ENCODE data around the gene MT3. TPM values are rescaled to one million over a fixed set of nuclear protein-coding genes. Genes with fewer than 3 reads are reported as not detected.
A peak's percentile ranks its signal among the peaks of the same experiment; 100 is the strongest.

The MT3 gene
- total and polyA plus RNA-seq, 2 of the 13 experiments (the other 11 are each of a cell fraction or from before 2014, with no cell fraction given) = not detected

DNA sequence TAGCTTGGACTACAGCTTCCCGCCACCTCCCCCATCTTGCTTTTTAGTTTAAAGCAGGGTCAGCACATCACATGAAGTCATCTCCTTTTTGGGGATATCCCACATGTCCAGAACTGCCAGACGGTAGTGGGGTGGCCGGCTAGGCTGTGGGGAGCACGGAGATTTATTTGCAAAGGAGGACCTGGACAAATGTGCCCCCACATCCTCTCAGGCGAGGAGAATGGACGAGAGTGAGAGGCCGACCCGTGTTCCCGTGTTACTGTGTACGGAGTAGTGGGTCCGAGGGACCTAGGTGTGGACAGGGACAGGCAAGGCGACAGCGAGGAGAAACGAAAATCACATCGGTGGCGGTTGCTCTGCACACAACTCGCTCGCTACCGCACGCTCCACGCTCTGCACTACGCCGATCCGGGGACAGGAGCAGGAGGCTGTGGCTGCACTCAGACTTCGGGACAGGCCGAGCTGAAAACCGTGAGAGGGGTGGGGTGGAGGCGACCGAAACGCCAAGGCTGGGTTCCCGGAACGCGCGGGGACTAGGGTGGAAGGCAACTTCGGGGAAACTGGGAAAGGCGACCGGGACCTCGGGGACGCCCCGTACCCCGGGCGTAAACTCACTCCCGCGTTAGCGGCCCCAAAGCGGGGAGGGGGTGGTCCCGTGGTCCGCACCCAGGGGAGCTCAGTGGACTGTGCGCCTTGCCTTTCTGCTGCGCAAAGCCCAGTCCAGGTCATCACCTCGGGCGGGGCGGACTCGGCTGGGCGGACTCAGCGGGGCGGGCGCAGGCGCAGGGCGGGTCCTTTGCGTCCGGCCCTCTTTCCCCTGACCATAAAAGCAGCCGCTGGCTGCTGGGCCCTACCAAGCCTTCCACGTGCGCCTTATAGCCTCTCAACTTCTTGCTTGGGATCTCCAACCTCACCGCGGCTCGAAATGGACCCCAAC is 48.8 kb downstream of the MT3 start, which contains the start of gene MT1A (continued):
- TF ChIP-seq PRMT3 (CRISPR knock-in tag; IDR thresholded peaks at IDR 0.05; ENCODE audit: borderline replicate concordance, low read depth) (no peak), EEA1 (CRISPR knock-in tag; IDR thresholded peaks at IDR 0.05; ENCODE audit: borderline replicate concordance) (no peak), SP140L (CRISPR knock-in tag; IDR thresholded peaks at IDR 0.05; ENCODE audit: borderline replicate concordance) (no peak), KLF13 (CRISPR knock-in tag; IDR thresholded peaks at IDR 0.05) (no peak), ATRX (CRISPR knock-in tag; IDR thresholded peaks at IDR 0.05; ENCODE audit: borderline replicate concordance) (no peak), PHF21A (CRISPR knock-in tag; IDR thresholded peaks at IDR 0.05) (no peak), NFKB2 (CRISPR knock-in tag; IDR thresholded peaks at IDR 0.05; ENCODE audit: borderline replicate concordance) (no peak; the same call in 1 of the 2 replicates), ZNF20 (CRISPR knock-in tag; IDR thresholded peaks at IDR 0.05) (no peak), ZNF343 (CRISPR knock-in tag; IDR thresholded peaks at IDR 0.05) (0 out of 2 replicates have a peak, but pooled peaks have one; percentile 24), ZFP62 (CRISPR knock-in tag; IDR thresholded peaks at IDR 0.05) (no peak), BHLHE40 (IDR thresholded peaks at IDR 0.05; ENCODE audit: low read length) (no peak), RAD21 (CRISPR knock-in tag; IDR thresholded peaks at IDR 0.05) (0 out of 2 replicates have a peak, but pooled peaks have one; percentile 7), DRAP1 (CRISPR knock-in tag; IDR thresholded peaks at IDR 0.05) (peak; percentile 73), JARID2 (CRISPR knock-in tag; IDR thresholded peaks at IDR 0.05; ENCODE audit: insufficient replicate concordance) (no peak), ETV6 (CRISPR knock-in tag; conservative IDR thresholded peaks at IDR 0.05) (0 out of 2 replicates have a peak, but pooled peaks have one; percentile 25), ZNF792 (CRISPR knock-in tag; IDR thresholded peaks at IDR 0.05) (no peak), ZNF782 (CRISPR knock-in tag; IDR thresholded peaks at IDR 0.05; ENCODE audit: borderline replicate concordance) (no peak), MXI1 (IDR thresholded peaks at IDR 0.05; ENCODE audit: borderline replicate concordance, low read depth, low read length) (no peak), ZNF460 (CRISPR knock-in tag; IDR thresholded peaks at IDR 0.05; ENCODE audit: borderline replicate concordance) (no peak), MXD4 (CRISPR knock-in tag; IDR thresholded peaks at IDR 0.05) (no peak), NFRKB (IDR thresholded peaks at IDR 0.05) (no peak), GTF3A (CRISPR knock-in tag; conservative IDR thresholded peaks at IDR 0.05) (0 out of 2 replicates have a peak, but pooled peaks have one; percentile 36), ATM (IDR thresholded peaks at IDR 0.05; ENCODE audit: borderline replicate concordance) (no peak), EP300 (IDR thresholded peaks at IDR 0.05; ENCODE audit: low read depth in 2 of 2, low read length in 2 of 2) (no peak), EP300 (CRISPR knock-in tag; IDR thresholded peaks at IDR 0.05; ENCODE audit: borderline replicate concordance) (no peak), ZNF337 (CRISPR knock-in tag; IDR thresholded peaks at IDR 0.05; ENCODE audit: borderline replicate concordance, low read depth) (no peak), ZNF431 (CRISPR knock-in tag; IDR thresholded peaks at IDR 0.05; ENCODE audit: borderline replicate concordance, low read depth) (no peak), JUNB (CRISPR knock-in tag; IDR thresholded peaks at IDR 0.05; ENCODE audit: borderline replicate concordance) (no peak), SP1 (IDR thresholded peaks at IDR 0.05) (no peak), SP1 (CRISPR knock-in tag; IDR thresholded peaks at IDR 0.05) (no peak), ADNP (CRISPR knock-in tag; IDR thresholded peaks at IDR 0.05) (no peak)
- TF ChIP-seq, protein P1, sequence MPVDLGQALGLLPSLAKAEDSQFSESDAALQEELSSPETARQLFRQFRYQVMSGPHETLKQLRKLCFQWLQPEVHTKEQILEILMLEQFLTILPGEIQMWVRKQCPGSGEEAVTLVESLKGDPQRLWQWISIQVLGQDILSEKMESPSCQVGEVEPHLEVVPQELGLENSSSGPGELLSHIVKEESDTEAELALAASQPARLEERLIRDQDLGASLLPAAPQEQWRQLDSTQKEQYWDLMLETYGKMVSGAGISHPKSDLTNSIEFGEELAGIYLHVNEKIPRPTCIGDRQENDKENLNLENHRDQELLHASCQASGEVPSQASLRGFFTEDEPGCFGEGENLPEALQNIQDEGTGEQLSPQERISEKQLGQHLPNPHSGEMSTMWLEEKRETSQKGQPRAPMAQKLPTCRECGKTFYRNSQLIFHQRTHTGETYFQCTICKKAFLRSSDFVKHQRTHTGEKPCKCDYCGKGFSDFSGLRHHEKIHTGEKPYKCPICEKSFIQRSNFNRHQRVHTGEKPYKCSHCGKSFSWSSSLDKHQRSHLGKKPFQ (CRISPR knock-in tag; IDR thresholded peaks at IDR 0.05; ENCODE audit: insufficient replicate concordance) = no peak

Measured in HepG2 (cell line).